ENCODE measurements around the gene RGP1. TPM values are rescaled to one million over a fixed set of nuclear protein-coding genes. Genes with fewer than 3 reads are reported as not detected.

Gene RGP1
- total RNA-seq, 4 donors from 2014 or later, result 12.7 to 19.2 (median 17.5) TPM

DNA sequence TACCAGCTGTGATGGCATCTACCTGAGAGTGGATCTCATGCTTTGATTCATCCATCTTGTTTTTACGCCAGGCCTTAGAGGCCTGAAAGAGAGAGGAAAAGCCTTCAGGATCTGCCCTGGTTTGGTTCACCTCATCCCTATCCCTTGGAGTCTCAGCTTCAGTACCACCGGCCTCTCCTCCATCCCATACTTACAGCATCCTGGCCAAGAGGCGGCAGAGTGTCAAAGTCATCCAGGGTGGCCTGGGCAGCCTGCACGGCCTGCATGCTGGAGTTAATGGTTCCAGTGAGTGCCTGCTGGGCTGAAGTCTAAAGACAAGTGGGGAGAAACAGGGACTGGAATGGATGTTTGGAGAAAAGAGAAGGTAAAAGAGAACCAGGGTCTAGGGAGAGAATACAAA is 29.5 kb upstream of the RGP1 start:
- TF ChIP-seq, protein P1, sequence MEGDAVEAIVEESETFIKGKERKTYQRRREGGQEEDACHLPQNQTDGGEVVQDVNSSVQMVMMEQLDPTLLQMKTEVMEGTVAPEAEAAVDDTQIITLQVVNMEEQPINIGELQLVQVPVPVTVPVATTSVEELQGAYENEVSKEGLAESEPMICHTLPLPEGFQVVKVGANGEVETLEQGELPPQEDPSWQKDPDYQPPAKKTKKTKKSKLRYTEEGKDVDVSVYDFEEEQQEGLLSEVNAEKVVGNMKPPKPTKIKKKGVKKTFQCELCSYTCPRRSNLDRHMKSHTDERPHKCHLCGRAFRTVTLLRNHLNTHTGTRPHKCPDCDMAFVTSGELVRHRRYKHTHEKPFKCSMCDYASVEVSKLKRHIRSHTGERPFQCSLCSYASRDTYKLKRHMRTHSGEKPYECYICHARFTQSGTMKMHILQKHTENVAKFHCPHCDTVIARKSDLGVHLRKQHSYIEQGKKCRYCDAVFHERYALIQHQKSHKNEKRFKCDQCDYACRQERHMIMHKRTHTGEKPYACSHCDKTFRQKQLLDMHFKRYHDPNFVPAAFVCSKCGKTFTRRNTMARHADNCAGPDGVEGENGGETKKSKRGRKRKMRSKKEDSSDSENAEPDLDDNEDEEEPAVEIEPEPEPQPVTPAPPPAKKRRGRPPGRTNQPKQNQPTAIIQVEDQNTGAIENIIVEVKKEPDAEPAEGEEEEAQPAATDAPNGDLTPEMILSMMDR (IDR thresholded peaks at IDR 0.05), result no peak
- no peak for ATAC-seq (ENCODE audit: low FRiP score)
- DNase-seq (ENCODE audit: low spot score), result no peak

DNA sequence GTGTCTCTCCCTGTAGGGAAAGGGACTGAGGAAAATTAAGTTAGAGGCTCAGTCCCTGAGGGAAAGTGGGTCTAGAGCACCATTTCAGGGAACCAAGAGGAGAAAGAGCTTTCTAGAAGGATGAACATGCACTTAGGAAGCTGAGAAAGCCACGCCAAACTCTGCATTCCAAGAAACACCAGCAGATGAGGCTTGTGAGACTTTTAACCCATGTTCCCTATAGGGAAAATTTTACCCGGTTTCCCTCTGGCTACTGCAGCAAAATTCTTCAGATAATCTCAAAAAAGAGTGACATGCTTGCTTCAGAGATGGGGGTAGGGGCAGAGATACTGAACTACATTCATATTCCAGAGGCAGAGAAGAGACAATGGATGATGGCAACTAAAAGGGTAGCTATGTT is 25.7 kb upstream of the RGP1 start:
- no peak for ATAC-seq (ENCODE audit: low FRiP score)
- TF ChIP-seq, protein P1 (IDR thresholded peaks at IDR 0.05), result no peak
- no peak for DNase-seq (ENCODE audit: low spot score)

DNA sequence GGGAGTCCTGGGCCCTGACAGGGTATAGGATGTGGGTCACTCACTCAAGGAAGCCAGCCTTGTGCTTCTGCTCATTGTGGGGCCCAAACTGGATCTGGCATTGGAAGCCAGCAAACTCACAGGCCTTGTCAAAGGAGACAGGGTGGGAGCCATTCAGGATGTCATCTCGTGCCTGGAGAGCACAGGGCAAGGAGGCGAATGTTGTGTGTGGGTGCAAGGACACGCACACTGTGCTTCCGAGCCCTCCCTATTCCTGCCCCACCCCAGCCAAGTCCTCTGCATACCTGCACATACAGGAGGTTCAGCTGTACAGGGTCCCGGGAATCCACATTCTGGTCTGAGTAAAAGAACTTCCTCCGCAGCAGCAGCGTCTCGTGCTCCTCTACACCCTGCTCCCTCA is 25.2 kb upstream of the RGP1 start:
- TF ChIP-seq, protein P1 (IDR thresholded peaks at IDR 0.05), result no peak
- DNase-seq (ENCODE audit: low spot score) (no peak), ATAC-seq (ENCODE audit: low FRiP score) (no peak)

DNA sequence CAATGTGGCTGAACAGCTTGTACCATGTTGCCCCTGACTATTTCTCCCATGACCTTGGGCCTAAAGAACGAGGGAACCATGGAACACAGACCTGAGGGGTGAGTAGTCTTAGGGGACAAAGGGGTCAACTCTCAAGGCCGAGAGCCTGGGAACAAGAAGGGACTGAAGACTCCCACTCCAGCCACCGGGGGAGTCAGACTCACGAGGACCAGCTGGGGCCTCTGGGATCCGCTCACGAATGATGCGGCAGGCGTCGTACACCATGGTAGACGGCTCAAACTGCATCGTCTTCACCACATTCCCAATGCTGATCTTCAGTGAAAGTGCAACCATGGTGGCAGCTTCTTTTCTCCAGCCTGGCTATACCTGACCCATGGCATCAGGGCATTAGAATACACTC is 23.7 kb upstream of the RGP1 start:
- DNase-seq (ENCODE audit: low spot score) (no peak), ATAC-seq (ENCODE audit: low FRiP score) (no peak)
- TF ChIP-seq, protein P1 (IDR thresholded peaks at IDR 0.05), result no peak

DNA sequence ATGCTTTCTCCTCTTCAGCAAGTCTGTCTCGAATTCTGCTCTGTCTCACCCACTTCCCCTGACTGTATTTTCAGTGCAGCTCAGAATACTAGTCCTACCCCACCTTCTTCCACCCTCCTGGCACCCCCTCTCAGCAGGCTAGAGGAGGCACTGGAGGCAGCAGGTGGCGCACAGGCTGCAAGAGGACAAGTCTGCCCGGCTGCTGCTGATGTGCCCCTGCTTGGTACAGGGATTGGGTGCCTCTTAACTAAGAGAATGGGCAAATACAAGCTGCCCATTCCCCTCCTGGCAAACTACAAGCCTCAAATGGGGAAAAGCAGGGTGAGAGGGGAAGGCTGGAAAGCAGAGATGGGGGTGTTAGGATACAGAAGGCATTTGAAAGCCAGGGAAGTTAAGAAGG is 22.2 kb upstream of the RGP1 start:
- ATAC-seq (ENCODE audit: low FRiP score), result no peak
- no peak for DNase-seq (ENCODE audit: low spot score)
- TF ChIP-seq, protein P1 (IDR thresholded peaks at IDR 0.05), result no peak

DNA sequence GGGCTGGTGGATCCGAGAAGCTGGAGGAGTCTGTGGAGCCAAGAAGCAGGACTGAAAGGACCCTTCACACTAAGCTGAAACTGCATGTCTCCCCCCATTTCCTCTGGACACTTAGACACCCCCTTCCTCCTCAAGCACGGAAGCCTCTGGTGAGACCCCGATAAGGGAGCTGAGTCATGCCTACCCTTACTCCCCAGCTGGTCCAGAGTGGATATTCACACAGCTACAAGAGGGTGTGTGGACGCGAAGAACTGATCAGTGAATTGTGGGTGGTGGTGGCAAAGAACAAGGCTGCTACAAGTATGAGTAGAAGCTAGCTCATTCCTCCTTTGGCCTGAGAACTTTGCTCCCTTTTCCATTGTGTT is 21.4 kb upstream of the RGP1 start:
- ATAC-seq (ENCODE audit: low FRiP score) (no peak), DNase-seq (ENCODE audit: low spot score) (no peak)
- TF ChIP-seq, protein P1 (IDR thresholded peaks at IDR 0.05), result no peak

DNA sequence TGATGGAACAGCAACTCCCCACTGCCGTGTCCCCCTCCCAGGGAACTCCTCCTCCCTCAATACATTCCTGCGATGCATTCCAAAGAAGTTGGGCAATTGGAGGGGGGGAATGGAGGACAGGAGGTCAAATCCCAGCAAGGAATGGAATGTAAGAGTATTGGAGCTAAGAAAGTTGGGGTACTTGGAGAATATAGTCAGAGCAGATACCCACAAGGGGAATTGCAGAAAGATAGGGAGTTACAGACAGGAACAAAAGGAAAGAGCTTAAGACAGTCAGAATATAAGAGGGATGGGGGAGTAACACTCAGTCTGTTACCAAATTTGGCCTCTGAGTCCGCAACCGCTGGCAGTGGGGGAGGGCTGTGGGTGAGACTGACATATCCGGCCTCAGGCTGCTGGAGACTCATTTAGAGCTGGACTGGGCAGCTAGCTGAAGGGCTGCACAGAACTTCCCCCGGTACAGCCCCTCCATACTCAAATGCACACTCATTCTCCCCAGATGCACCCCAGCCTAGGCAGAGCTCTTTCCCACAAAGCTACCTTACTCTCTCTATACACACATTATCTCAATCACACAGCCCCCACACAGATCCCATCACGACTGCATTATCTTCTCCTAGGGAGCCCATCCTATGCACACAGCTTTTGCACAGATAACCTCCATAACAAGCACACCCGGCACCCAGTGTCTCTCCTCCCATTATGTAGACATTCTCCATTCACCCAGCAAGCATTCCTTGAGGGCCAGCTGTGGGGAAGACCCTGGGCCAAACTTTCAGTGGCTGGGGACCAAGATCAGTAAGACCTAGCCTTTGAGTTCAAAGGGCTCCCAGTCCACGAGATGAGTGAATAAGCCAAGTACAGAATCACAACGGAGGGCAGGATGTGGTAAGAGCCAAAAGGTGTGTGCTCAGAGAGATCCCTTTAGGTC is 20.8 kb upstream of the RGP1 start:
- DNase-seq (ENCODE audit: low spot score), result no peak
- TF ChIP-seq, protein P1 (IDR thresholded peaks at IDR 0.05), result no peak
- peak; percentile 50 for ATAC-seq (ENCODE audit: low FRiP score)
